ENCODE results near the gene ANAPC2.
A peak's percentile ranks its signal among the peaks of the same experiment; 100 is the strongest.

The ANAPC2 gene

GRCh38 chr9:137188490-137189296 is at the start of gene ANAPC2, which contains the start of gene SSNA1:
Gene ANAPC2 (minus strand): TSS chr9:137188560. CDS start chr9:137188532, 28 bp downstream.
Gene SSNA1 (plus strand): TSS chr9:137188676. CDS start chr9:137188727, 51 bp downstream.
- DNase-seq: peak; percentile 93

- DNase-seq: no peak
Observed at GRCh38 chr9:137236936-137237421, 48.6 kb upstream of the ANAPC2 start.

- peak; percentile 92 for DNase-seq
Observed at GRCh38 chr9:137236238-137236935, 48.0 kb upstream of the ANAPC2 start.

- DNase-seq: no peak
Observed at GRCh38 chr9:137235424-137236237, 47.3 kb upstream of the ANAPC2 start.

GRCh38 chr9:137234758-137235423 is 46.5 kb upstream of the ANAPC2 start:
- no peak for DNase-seq

GRCh38 chr9:137234055-137234697 is 45.8 kb upstream of the ANAPC2 start:
- DNase-seq: no peak

GRCh38 chr9:137233143-137233980 is 45.0 kb upstream of the ANAPC2 start:
- DNase-seq: no peak

- DNase-seq: no peak
Observed at GRCh38 chr9:137232510-137232909, 44.1 kb upstream of the ANAPC2 start.

GRCh38 chr9:137232101-137232500 is 43.7 kb upstream of the ANAPC2 start:
- DNase-seq: no peak

- DNase-seq: no peak
Observed at GRCh38 chr9:137231372-137232039, 43.1 kb upstream of the ANAPC2 start.

GRCh38 chr9:137230705-137231371 is 42.5 kb upstream of the ANAPC2 start, which contains the start of gene SLC34A3:
Gene SLC34A3 (plus strand): TSS chr9:137230901. CDS start chr9:137231703, 802 bp downstream.
- no peak for DNase-seq

- no peak for DNase-seq
Observed at GRCh38 chr9:137229903-137230704, 41.7 kb upstream of the ANAPC2 start.

- DNase-seq: no peak
Observed at GRCh38 chr9:137228968-137229896, 40.9 kb upstream of the ANAPC2 start.

GRCh38 chr9:137228506-137228967 is 40.2 kb upstream of the ANAPC2 start:
- no peak for DNase-seq

GRCh38 chr9:137227853-137228505 is 39.6 kb upstream of the ANAPC2 start:
- no peak for DNase-seq

GRCh38 chr9:137227054-137227852 is 38.9 kb upstream of the ANAPC2 start, which contains the start of gene RNF224:
Gene RNF224 (plus strand): TSS chr9:137227502. CDS start chr9:137228336, 834 bp downstream.
- peak; percentile 84 for DNase-seq
